Body of pancreas (tissue), 4 donors: Measurements from ENCODE around the gene CEP85L.

ENCODE experiments used
- POLR2A ChIP-seq, 3 donors: fragments of 450-650 bp; IDR thresholded peaks; one replicate each; pipeline ENCODE4 v1.6.1; 2016; ENCODE audit warnings: antibody characterized with exemption in 3 of 3, mild to moderate bottlenecking in 2 of 3
- TF ChIP-seq, protein P1 (sequence below), 7 experiments: fragments of 450-650 bp in 4 of 7; fragments of 200-600 bp in 3 of 7; sonication (generic) in 3 of 7; IDR thresholded peaks; one replicate each; pipeline ENCODE4 v1.5.1; 2016 to 2019; ENCODE audit warnings: antibody characterized with exemption in 7 of 7

DNA sequence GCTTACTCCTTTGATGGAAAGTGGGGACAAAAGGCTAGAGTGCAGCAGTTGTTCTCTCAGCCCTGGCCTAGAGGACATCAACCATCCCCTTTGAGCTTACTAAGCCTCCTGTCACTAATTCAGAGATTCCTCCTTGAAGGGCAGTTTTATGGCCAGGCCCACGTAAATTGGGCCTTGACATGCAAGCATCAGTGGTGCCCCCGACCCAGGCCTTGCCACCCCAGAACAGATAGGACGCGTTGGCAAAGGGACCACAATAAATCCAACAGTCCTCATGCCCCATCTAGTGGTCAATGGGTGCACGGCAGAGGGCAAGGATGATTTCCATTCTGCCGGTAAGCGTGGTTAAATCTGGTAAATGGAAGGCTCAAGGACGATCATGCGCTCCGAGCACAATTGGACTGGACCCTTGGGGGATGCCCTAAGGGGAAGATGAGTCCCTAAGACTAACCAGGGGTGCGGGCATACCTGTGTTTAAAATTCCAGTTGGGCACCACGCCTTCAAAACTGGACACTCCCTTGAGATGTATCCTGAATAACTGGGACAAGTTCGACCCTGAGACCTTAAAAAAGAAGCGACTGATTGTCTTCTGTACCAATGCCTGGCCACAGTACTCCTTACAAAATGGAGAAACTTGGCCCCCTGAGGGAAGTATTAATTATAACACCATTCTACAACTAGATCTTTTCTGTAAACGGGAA is 32.6 kb downstream of the CEP85L start:
- TF ChIP-seq, protein P1, sequence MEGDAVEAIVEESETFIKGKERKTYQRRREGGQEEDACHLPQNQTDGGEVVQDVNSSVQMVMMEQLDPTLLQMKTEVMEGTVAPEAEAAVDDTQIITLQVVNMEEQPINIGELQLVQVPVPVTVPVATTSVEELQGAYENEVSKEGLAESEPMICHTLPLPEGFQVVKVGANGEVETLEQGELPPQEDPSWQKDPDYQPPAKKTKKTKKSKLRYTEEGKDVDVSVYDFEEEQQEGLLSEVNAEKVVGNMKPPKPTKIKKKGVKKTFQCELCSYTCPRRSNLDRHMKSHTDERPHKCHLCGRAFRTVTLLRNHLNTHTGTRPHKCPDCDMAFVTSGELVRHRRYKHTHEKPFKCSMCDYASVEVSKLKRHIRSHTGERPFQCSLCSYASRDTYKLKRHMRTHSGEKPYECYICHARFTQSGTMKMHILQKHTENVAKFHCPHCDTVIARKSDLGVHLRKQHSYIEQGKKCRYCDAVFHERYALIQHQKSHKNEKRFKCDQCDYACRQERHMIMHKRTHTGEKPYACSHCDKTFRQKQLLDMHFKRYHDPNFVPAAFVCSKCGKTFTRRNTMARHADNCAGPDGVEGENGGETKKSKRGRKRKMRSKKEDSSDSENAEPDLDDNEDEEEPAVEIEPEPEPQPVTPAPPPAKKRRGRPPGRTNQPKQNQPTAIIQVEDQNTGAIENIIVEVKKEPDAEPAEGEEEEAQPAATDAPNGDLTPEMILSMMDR (IDR thresholded peaks at IDR 0.05) = peak; percentile 74 to 95 (median 88)
- no peak for TF ChIP-seq POLR2A (IDR thresholded peaks at IDR 0.05)
